H9 (cell line): ENCODE data around the gene RCC1. TPM values are rescaled to one million over a fixed set of nuclear protein-coding genes. Genes with fewer than 3 reads are reported as not detected.
A peak's percentile ranks its signal among the peaks of the same experiment; 100 is the strongest.

Source experiments
- DNase-seq: peaks from one replicate; pipeline ENCODE4 v3.0.0-alpha.2; 2017
- H2AFZ ChIP-seq: one replicate; pipeline ENCODE4 v1.6.1; 2013; ENCODE audit warnings: mild to moderate bottlenecking, low read length, control low read depth, moderate library complexity
- H2AK5ac ChIP-seq: 2 replicates; pipeline ENCODE4 v1.6.1; 2013; ENCODE audit warnings: low read length, control low read depth, mixed read lengths; ENCODE audit not compliant: insufficient read length
- H2BK120ac ChIP-seq: one replicate; pipeline ENCODE4 v1.6.1; 2013; ENCODE audit warnings: low read depth, mild to moderate bottlenecking, low read length, control low read depth, inconsistent platforms; ENCODE audit not compliant: poor library complexity, severe bottlenecking
- H2BK12ac ChIP-seq: 2 replicates; pipeline ENCODE4 v1.6.1; 2013; ENCODE audit warnings: low read length, control low read depth, mixed read lengths, low read depth; ENCODE audit not compliant: insufficient read length
- H2BK15ac ChIP-seq: 2 replicates; pipeline ENCODE4 v1.6.1; 2013; ENCODE audit warnings: low read depth, low read length, control low read depth
- H2BK20ac ChIP-seq: one replicate; pipeline ENCODE4 v1.6.1; 2013; ENCODE audit warnings: low read depth, mild to moderate bottlenecking, low read length, control low read depth, inconsistent platforms; ENCODE audit not compliant: poor library complexity, severe bottlenecking
- H2BK5ac ChIP-seq: 2 replicates; pipeline ENCODE4 v1.6.1; 2013; ENCODE audit warnings: low read length, control low read depth, mixed read lengths; ENCODE audit not compliant: insufficient read length
- H3K14ac ChIP-seq: 2 replicates; pipeline ENCODE4 v1.6.1; 2013; ENCODE audit warnings: low read length, control low read depth; ENCODE audit not compliant: insufficient read depth
- H3K18ac ChIP-seq: 2 replicates; pipeline ENCODE4 v1.6.1; 2013; ENCODE audit warnings: low read depth, mild to moderate bottlenecking, mixed read lengths, low read length, control low read depth; ENCODE audit not compliant: insufficient read length
- H3K23ac ChIP-seq: 2 replicates; pipeline ENCODE4 v1.6.1; 2013; ENCODE audit warnings: low read length, control low read depth, mixed read lengths, low read depth; ENCODE audit not compliant: insufficient read length
- H3K23me2 ChIP-seq: 2 replicates; pipeline ENCODE4 v1.6.1; 2013; ENCODE audit warnings: low read depth, mild to moderate bottlenecking, mixed read lengths, low read length, control low read depth; ENCODE audit not compliant: insufficient read length, poor library complexity, severe bottlenecking
- H3K27ac ChIP-seq: 2 replicates; pipeline ENCODE4 v1.5.1; 2013; ENCODE audit warnings: low read length, control low read depth, mixed read lengths, low read depth; ENCODE audit not compliant: insufficient read length
- H3K27me3 ChIP-seq: 2 replicates; pipeline ENCODE4 v1.6.1; 2013; ENCODE audit warnings: low read length, control low read depth, inconsistent platforms; ENCODE audit not compliant: insufficient read depth
- H3K4ac ChIP-seq: 2 replicates; pipeline ENCODE4 v1.6.1; 2013; ENCODE audit warnings: low read depth, mild to moderate bottlenecking, control low read depth, inconsistent platforms, low read length, moderate library complexity
- H3K4me1 ChIP-seq: 2 replicates; pipeline ENCODE4 v1.6.1; 2013; ENCODE audit warnings: low read length, control low read depth, inconsistent platforms; ENCODE audit not compliant: insufficient read depth
- H3K4me2 ChIP-seq: 2 replicates; pipeline ENCODE4 v1.6.1; 2013; ENCODE audit warnings: low read length, control low read depth, mixed read lengths; ENCODE audit not compliant: insufficient read length, insufficient read depth
- H3K56ac ChIP-seq: 2 replicates; pipeline ENCODE4 v1.6.1; 2013; ENCODE audit warnings: low read depth, mild to moderate bottlenecking, mixed read lengths, low read length, control low read depth; ENCODE audit not compliant: insufficient read length
- H3K79me1 ChIP-seq: 2 replicates; pipeline ENCODE4 v1.6.1; 2013; ENCODE audit warnings: low read depth, mild to moderate bottlenecking, moderate library complexity, low read length, control low read depth, inconsistent platforms; ENCODE audit not compliant: insufficient read depth, poor library complexity, severe bottlenecking
- H3K79me2 ChIP-seq: 2 replicates; pipeline ENCODE4 v1.6.1; 2013; ENCODE audit warnings: low read length, control low read depth, inconsistent platforms; ENCODE audit not compliant: insufficient read depth
- H3K9ac ChIP-seq: 2 replicates; pipeline ENCODE4 v1.6.1; 2013; ENCODE audit warnings: low read length, control low read depth, mixed read lengths; ENCODE audit not compliant: insufficient read length; ENCODE audit errors: extremely low read depth
- H3K9me3 ChIP-seq: one replicate; pipeline ENCODE4 v1.6.1; 2013; ENCODE audit warnings: low read depth, low read length, inconsistent platforms; ENCODE audit not compliant: control insufficient read depth
- H3T11ph ChIP-seq: one replicate; pipeline ENCODE4 v1.6.1; 2013; ENCODE audit warnings: mild to moderate bottlenecking, low read length, control low read depth, inconsistent platforms
- H4K20me1 ChIP-seq: one replicate; pipeline ENCODE4 v1.6.1; 2013; ENCODE audit not compliant: control insufficient read depth, insufficient read length, insufficient read depth
- H4K5ac ChIP-seq: 2 replicates; pipeline ENCODE4 v1.6.1; 2013; ENCODE audit warnings: low read depth, mild to moderate bottlenecking, mixed read lengths, low read length, control low read depth; ENCODE audit not compliant: insufficient read length
- H4K8ac ChIP-seq: replicated peaks from 2 replicates; pipeline ENCODE4 v1.6.1; 2013; ENCODE audit warnings: low read length, control low read depth, mixed read lengths, low read depth; ENCODE audit not compliant: insufficient read length
- H4K91ac ChIP-seq: 2 replicates; pipeline ENCODE4 v1.6.1; 2013; ENCODE audit warnings: low read depth, mild to moderate bottlenecking, moderate library complexity, mixed read lengths, low read length, control low read depth; ENCODE audit not compliant: insufficient read length
- H3K27ac Mint-ChIP-seq, 3 experiments: 2 replicates in 2 of 3; 3 replicates in 1 of 3; pipeline ENCODE4 v1.8.0; 2020 to 2021; ENCODE audit warnings: mixed read lengths in 3 of 3, mild to moderate bottlenecking in 1 of 3, moderate library complexity in 1 of 3
- H3K27me3 Mint-ChIP-seq: 2 replicates; pipeline ENCODE4 v1.8.0; 2021; ENCODE audit warnings: low read depth, mild to moderate bottlenecking, moderate library complexity, mixed read lengths
- H3K36me3 Mint-ChIP-seq, 3 experiments: 2 replicates in 2 of 3; 3 replicates in 1 of 3; pipeline ENCODE4 v1.8.0; 2020 to 2021; ENCODE audit warnings: low read depth in 3 of 3, mixed read lengths in 3 of 3; ENCODE audit not compliant: insufficient read depth in 1 of 3
- H3K4me1 Mint-ChIP-seq, 2 experiments: 2 replicates each; pipeline ENCODE4 v1.8.0; 2020; ENCODE audit warnings: mixed read lengths in 2 of 2
- H3K4me3 Mint-ChIP-seq, 2 experiments: 2 replicates in 1 of 2; 3 replicates in 1 of 2; pipeline ENCODE4 v1.8.0; 2020 to 2021; ENCODE audit warnings: mild to moderate bottlenecking in 2 of 2, mixed read lengths in 2 of 2, moderate library complexity in 1 of 2
- H3K9me3 Mint-ChIP-seq, 2 experiments: 2 replicates in 1 of 2; 3 replicates in 1 of 2; pipeline ENCODE4 v1.8.0; 2020; ENCODE audit warnings: mild to moderate bottlenecking in 2 of 2, mixed read lengths in 2 of 2, moderate library complexity in 1 of 2
- WGBS: extraction: QIAGEN DNeasy Blood & Tissue Kit; methylation state at CpG from one replicate; pipeline ENCODE4 v1.1.7; 2013; ENCODE audit warnings: missing lambda C conversion rate, low lambda C conversion rate, mixed read lengths; ENCODE audit not compliant: insufficient read length; ENCODE audit errors: extremely low coverage; 5-methylcytosine and 5-hydroxymethylcytosine counted together
- total RNA-seq: library from RNA; stranded (reverse); gene quantifications from 2 replicates; pipeline ENCODE4 v1.2.1, GENCODE V29; 2021
- TF ChIP-seq, protein P1 (sequence below): fragments of 200-600 bp; sonication (generic); conservative IDR thresholded peaks from 3 replicates; pipeline ENCODE4 v1.8.0; 2021; ENCODE audit warnings: antibody characterized with exemption, mild to moderate bottlenecking

Gene RCC1
- total RNA-seq, 1 experiment from 2014 or later = 93.6 TPM

GRCh38 chr1:28509705-28510272 is 3.9 kb downstream of the RCC1 start:
- peak overlapping the region; percentile 79 for H4K5ac ChIP-seq
- H3K9me3 ChIP-seq = no peaks in the 10 kb centered on the region
- H3K4me2 ChIP-seq = peak overlapping the region; percentile 65
- no peaks in the 10 kb centered on the region for H3K27me3 ChIP-seq
- H3K27ac ChIP-seq = peak overlapping the region; percentile 89
- peak overlapping the region; percentile 9 for H3K18ac ChIP-seq
- peaks cover 2% of the 10 kb centered on the region; the same call in 1 of the 2 replicates for H3K4me1 ChIP-seq
- H3K9ac ChIP-seq = peak overlapping the region; percentile 99
- H3K27ac Mint-ChIP-seq = peak overlapping the region; percentile 94 to 99 (median 99)
- H3T11ph ChIP-seq = no peak overlapping the region
- H3K4me3 Mint-ChIP-seq = peak overlapping the region; percentile 97
- H3K79me1 ChIP-seq = no peaks in the 10 kb centered on the region
- H2BK15ac ChIP-seq = no peak overlapping the region
- H2BK20ac ChIP-seq = no peak overlapping the region
- no peak overlapping the region for H4K91ac ChIP-seq
- no peak overlapping the region for H2AFZ ChIP-seq
- H2BK5ac ChIP-seq = peak overlapping the region; percentile 9
- H3K4ac ChIP-seq = no peak overlapping the region
- WGBS = no CpG with 5 or more reads among the region's 8 CpGs
- no peak for DNase-seq
- peaks cover 67 to 80% (median 79%) of the 10 kb centered on the region in 3 experiments for H3K36me3 Mint-ChIP-seq
- no peak overlapping the region for H2BK120ac ChIP-seq
- no peak overlapping the region for H3K56ac ChIP-seq
- H4K8ac ChIP-seq = peak overlapping the region; percentile 38
- TF ChIP-seq, protein P1, sequence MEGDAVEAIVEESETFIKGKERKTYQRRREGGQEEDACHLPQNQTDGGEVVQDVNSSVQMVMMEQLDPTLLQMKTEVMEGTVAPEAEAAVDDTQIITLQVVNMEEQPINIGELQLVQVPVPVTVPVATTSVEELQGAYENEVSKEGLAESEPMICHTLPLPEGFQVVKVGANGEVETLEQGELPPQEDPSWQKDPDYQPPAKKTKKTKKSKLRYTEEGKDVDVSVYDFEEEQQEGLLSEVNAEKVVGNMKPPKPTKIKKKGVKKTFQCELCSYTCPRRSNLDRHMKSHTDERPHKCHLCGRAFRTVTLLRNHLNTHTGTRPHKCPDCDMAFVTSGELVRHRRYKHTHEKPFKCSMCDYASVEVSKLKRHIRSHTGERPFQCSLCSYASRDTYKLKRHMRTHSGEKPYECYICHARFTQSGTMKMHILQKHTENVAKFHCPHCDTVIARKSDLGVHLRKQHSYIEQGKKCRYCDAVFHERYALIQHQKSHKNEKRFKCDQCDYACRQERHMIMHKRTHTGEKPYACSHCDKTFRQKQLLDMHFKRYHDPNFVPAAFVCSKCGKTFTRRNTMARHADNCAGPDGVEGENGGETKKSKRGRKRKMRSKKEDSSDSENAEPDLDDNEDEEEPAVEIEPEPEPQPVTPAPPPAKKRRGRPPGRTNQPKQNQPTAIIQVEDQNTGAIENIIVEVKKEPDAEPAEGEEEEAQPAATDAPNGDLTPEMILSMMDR = no peak
- no peaks in the 10 kb centered on the region for H3K79me2 ChIP-seq
- H3K4me1 Mint-ChIP-seq = peaks cover 18 to 37% of the 10 kb centered on the region in 2 experiments
- H3K27me3 Mint-ChIP-seq = peaks cover 55% of the 10 kb centered on the region
- peaks cover 4% of the 10 kb centered on the region for H3K23me2 ChIP-seq
- H3K23ac ChIP-seq = no peak overlapping the region
- peaks cover 3% of the 10 kb centered on the region for H4K20me1 ChIP-seq
- no peak overlapping the region for H2BK12ac ChIP-seq
- H3K9me3 Mint-ChIP-seq = peaks cover 7 to 8% of the 10 kb centered on the region in 2 experiments
- no peak overlapping the region for H2AK5ac ChIP-seq
- no peak overlapping the region for H3K14ac ChIP-seq
